Stimulated activated naive CD8-positive, alpha-beta T cell treated with anti-CD3 and anti-CD28 coated beads, Interleukin-15, Interleukin-2, amounts not matched to agents 100 ng/mL and 50 ng/mL, for 24 hours (primary cell): Measurements from ENCODE around the gene MGAT5.
A peak's percentile ranks its signal among the peaks of the same experiment; 100 is the strongest.

Source experiments
- H3K27ac Mint-ChIP-seq: one replicate; pipeline ENCODE4 v1.8.0; 2021; ENCODE audit warnings: mild to moderate bottlenecking, mixed read lengths
- H3K27me3 Mint-ChIP-seq: one replicate; pipeline ENCODE4 v1.8.0; 2021; ENCODE audit warnings: mixed read lengths
- H3K36me3 Mint-ChIP-seq: one replicate; pipeline ENCODE4 v1.8.0; 2021; ENCODE audit warnings: low read depth, mixed read lengths
- H3K4me1 Mint-ChIP-seq: one replicate; pipeline ENCODE4 v1.8.0; 2021; ENCODE audit warnings: low read depth, mixed read lengths
- H3K4me3 Mint-ChIP-seq: one replicate; pipeline ENCODE4 v1.8.0; 2021; ENCODE audit warnings: mild to moderate bottlenecking, mixed read lengths
- H3K9me3 Mint-ChIP-seq: one replicate; pipeline ENCODE4 v1.8.0; 2021; ENCODE audit warnings: mixed read lengths

MGAT5 gene

GRCh38 chr2:134274121-134274520 lies 20.2 kb downstream of the MGAT5 start:
- no peaks in the 10 kb centered on the region for H3K27me3 Mint-ChIP-seq
- peaks cover 66% of the 10 kb centered on the region for H3K36me3 Mint-ChIP-seq
- H3K4me3 Mint-ChIP-seq = no peak overlapping the region
- H3K9me3 Mint-ChIP-seq = peaks cover 3% of the 10 kb centered on the region
- H3K4me1 Mint-ChIP-seq = peaks cover 93% of the 10 kb centered on the region
- no peak overlapping the region for H3K27ac Mint-ChIP-seq

GRCh38 chr2:134275058-134275862 lies 21.4 kb downstream of the MGAT5 start:
- H3K4me3 Mint-ChIP-seq = peak overlapping the region; percentile 45
- peaks cover 3% of the 10 kb centered on the region for H3K9me3 Mint-ChIP-seq
- H3K27ac Mint-ChIP-seq = peak overlapping the region; percentile 69
- no peaks in the 10 kb centered on the region for H3K27me3 Mint-ChIP-seq
- peaks cover 61% of the 10 kb centered on the region for H3K36me3 Mint-ChIP-seq
- H3K4me1 Mint-ChIP-seq = peaks cover 82% of the 10 kb centered on the region

- H3K9me3 Mint-ChIP-seq = peaks cover 3% of the 10 kb centered on the region
- peaks cover 52% of the 10 kb centered on the region for H3K36me3 Mint-ChIP-seq
- no peak overlapping the region for H3K4me3 Mint-ChIP-seq
- peak overlapping the region; percentile 15 for H3K27ac Mint-ChIP-seq
- H3K27me3 Mint-ChIP-seq = no peaks in the 10 kb centered on the region
- H3K4me1 Mint-ChIP-seq = peaks cover 77% of the 10 kb centered on the region
These were observed 22.7 kb downstream of the MGAT5 start for GRCh38 chr2:134276381-134277172.

DNA sequence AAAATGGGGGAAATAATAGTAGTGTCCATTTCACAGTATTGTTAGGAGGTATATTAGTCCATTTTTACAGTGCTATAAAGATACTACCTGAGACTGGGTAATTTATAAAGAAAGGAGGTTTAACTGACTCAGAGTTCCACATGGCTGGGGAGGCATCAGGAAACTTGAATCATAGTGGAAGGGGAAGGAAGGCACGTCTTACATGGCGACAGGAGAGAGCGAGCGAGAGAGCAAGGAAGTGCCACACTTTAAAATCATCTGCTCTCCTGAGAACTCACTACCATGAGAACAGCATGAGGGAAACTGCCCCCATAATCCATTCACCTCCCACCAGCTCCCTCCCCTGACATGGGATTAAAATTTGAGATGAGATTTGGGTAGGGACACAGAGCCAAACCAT lies 23.4 kb downstream of the MGAT5 start:
- Mint-ChIP-seq H3K27ac (peak overlapping the region; percentile 15), H3K4me1 (peaks cover 77% of the 10 kb centered on the region), H3K27me3 (no peaks in the 10 kb centered on the region), H3K36me3 (peaks cover 45% of the 10 kb centered on the region), H3K4me3 (no peak overlapping the region), H3K9me3 (peaks cover 3% of the 10 kb centered on the region)

GRCh38 chr2:134278553-134278952 lies 24.7 kb downstream of the MGAT5 start:
- H3K27ac Mint-ChIP-seq = peak overlapping the region; percentile 17
- no peak overlapping the region for H3K4me3 Mint-ChIP-seq
- peaks cover 3% of the 10 kb centered on the region for H3K9me3 Mint-ChIP-seq
- no peaks in the 10 kb centered on the region for H3K27me3 Mint-ChIP-seq
- peaks cover 77% of the 10 kb centered on the region for H3K4me1 Mint-ChIP-seq
- H3K36me3 Mint-ChIP-seq = peaks cover 33% of the 10 kb centered on the region

- Mint-ChIP-seq H3K9me3 (peaks cover 3% of the 10 kb centered on the region), H3K4me1 (peaks cover 77% of the 10 kb centered on the region), H3K27ac (no peak overlapping the region), H3K4me3 (no peak overlapping the region), H3K36me3 (peaks cover 33% of the 10 kb centered on the region), H3K27me3 (no peaks in the 10 kb centered on the region)
These were observed 25.5 kb downstream of the MGAT5 start for GRCh38 chr2:134279417-134279816.

DNA sequence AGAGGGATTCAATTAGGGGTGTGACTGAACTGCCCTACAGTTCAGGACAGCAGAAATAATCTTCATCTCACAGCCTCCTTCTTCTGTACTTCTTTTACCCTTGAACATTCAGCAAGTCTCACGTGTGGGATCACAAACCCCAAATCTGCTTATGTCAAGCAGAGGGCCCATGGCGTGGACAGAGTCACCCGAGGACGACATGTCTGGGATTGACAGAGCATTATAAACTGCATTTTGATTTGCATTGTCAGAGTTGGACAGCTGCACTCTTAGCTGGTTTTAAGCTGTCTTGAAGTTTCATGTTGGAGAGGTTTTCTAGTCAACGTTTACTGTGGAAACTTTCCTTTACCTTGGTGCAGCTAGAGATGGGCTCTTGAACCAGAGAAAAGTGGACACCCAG lies 26.4 kb downstream of the MGAT5 start:
- Mint-ChIP-seq H3K9me3 (peaks cover 3% of the 10 kb centered on the region), H3K27ac (no peak overlapping the region), H3K27me3 (no peaks in the 10 kb centered on the region), H3K4me1 (peaks cover 76% of the 10 kb centered on the region), H3K4me3 (no peak overlapping the region), H3K36me3 (peaks cover 28% of the 10 kb centered on the region)

- Mint-ChIP-seq H3K27ac (no peak overlapping the region), H3K4me3 (no peak overlapping the region), H3K4me1 (peaks cover 71% of the 10 kb centered on the region), H3K9me3 (peaks cover 3% of the 10 kb centered on the region), H3K36me3 (peaks cover 26% of the 10 kb centered on the region), H3K27me3 (no peaks in the 10 kb centered on the region)
These were observed 26.9 kb downstream of the MGAT5 start for GRCh38 chr2:134280726-134281125.

DNA sequence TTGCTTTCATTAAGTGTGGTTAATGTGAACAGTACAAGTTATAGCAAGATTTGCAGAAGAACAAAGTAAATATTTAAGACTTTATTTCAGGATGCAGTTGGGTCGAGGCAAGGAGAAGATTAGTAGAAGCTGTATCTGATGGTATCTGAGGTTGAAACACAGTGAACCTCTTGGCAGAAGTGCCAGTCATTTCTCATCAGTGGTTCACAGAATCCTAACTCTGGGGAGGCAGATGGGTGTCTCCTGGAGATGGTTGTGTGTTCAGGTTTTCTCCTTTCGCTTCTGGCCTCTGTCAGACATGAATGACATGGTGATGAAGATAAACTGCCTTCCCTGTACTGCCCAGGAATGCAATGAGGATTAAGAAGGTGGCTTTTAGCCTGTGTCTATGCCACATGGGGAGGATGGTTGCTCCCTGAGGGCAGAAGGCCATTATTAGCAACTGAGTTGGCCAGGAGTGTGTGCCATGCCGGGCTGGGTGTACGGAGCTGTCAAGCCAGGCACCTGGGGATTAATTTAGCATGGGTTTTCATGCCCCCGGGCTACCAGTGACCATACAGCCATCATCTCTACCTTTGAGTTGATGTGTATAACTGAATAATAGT lies 28.0 kb downstream of the MGAT5 start:
- Mint-ChIP-seq H3K27ac (peak overlapping the region; percentile 94), H3K27me3 (no peaks in the 10 kb centered on the region), H3K36me3 (peaks cover 20% of the 10 kb centered on the region), H3K4me3 (peak overlapping the region; percentile 32), H3K4me1 (peaks cover 59% of the 10 kb centered on the region), H3K9me3 (peaks cover 3% of the 10 kb centered on the region)

GRCh38 chr2:134282629-134283400 lies 28.9 kb downstream of the MGAT5 start:
- peaks cover 13% of the 10 kb centered on the region for H3K36me3 Mint-ChIP-seq
- no peaks in the 10 kb centered on the region for H3K27me3 Mint-ChIP-seq
- H3K4me1 Mint-ChIP-seq = peaks cover 51% of the 10 kb centered on the region
- no peaks in the 10 kb centered on the region for H3K9me3 Mint-ChIP-seq
- peak overlapping the region; percentile 94 for H3K27ac Mint-ChIP-seq
- peak overlapping the region; percentile 32 for H3K4me3 Mint-ChIP-seq

- Mint-ChIP-seq H3K4me3 (peak overlapping the region; percentile 1), H3K27ac (peak overlapping the region; percentile 94), H3K9me3 (no peaks in the 10 kb centered on the region), H3K36me3 (peaks cover 5% of the 10 kb centered on the region), H3K27me3 (no peaks in the 10 kb centered on the region), H3K4me1 (peaks cover 44% of the 10 kb centered on the region)
These were observed 29.8 kb downstream of the MGAT5 start for GRCh38 chr2:134283661-134284060.

- no peak overlapping the region for H3K27ac Mint-ChIP-seq
- no peaks in the 10 kb centered on the region for H3K36me3 Mint-ChIP-seq
- peaks cover 40% of the 10 kb centered on the region for H3K4me1 Mint-ChIP-seq
- no peaks in the 10 kb centered on the region for H3K27me3 Mint-ChIP-seq
- H3K9me3 Mint-ChIP-seq = no peaks in the 10 kb centered on the region
- H3K4me3 Mint-ChIP-seq = peak overlapping the region; percentile 1
These were observed 30.3 kb downstream of the MGAT5 start for GRCh38 chr2:134284119-134284670.

DNA sequence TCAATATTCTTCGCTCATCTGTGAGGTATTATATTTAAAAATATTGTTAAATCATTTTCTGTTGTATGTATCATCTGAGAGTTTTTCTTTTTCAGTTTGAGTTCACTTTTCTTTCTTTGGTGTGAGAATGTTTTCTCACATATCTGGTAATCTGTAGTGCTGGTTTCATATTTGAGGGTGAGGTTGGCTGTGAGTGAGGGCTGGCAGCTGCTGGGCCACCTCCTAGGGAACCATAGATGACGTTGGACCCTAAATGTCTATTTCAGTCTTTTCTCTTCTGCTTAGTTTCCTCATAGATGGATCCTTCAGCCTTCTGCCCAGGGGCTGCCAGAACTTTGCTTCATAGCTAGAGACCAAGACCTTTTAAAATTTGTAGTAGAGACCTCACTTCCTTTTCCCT lies 33.5 kb downstream of the MGAT5 start:
- Mint-ChIP-seq H3K4me3 (peak overlapping the region; percentile 3), H3K4me1 (peaks cover 24% of the 10 kb centered on the region), H3K27ac (peak overlapping the region; percentile 66), H3K9me3 (no peaks in the 10 kb centered on the region), H3K27me3 (no peaks in the 10 kb centered on the region), H3K36me3 (peaks cover 6% of the 10 kb centered on the region)

GRCh38 chr2:134288814-134289213 lies 34.9 kb downstream of the MGAT5 start:
- no peak overlapping the region for H3K4me3 Mint-ChIP-seq
- H3K9me3 Mint-ChIP-seq = no peaks in the 10 kb centered on the region
- H3K27ac Mint-ChIP-seq = no peak overlapping the region
- no peaks in the 10 kb centered on the region for H3K27me3 Mint-ChIP-seq
- peaks cover 13% of the 10 kb centered on the region for H3K4me1 Mint-ChIP-seq
- peaks cover 10% of the 10 kb centered on the region for H3K36me3 Mint-ChIP-seq
